Epithelial cell of esophagus (primary cell): ENCODE measurements around the gene C2CD4D.
"Not testable (repeated sequence)": the region's sequence is repeated elsewhere in the genome, so short reads cannot be mapped to it uniquely, and the experiment has no call there.

ENCODE experiments used
- DNase-seq: peaks from one replicate; pipeline ENCODE4 v3.0.0; 2010; ENCODE audit warnings: low read depth
- H3K4me3 ChIP-seq: 2 replicates; pipeline ENCODE4 v1.5.1; 2011; ENCODE audit warnings: mild to moderate bottlenecking, low read length, control low read depth
- TF ChIP-seq, protein P1 (sequence below): IDR thresholded peaks from 2 replicates; pipeline ENCODE4 v1.5.1; 2011; ENCODE audit warnings: low read depth, mild to moderate bottlenecking, low read length, control low read depth, inconsistent platforms; ENCODE audit not compliant: insufficient read depth; ENCODE audit errors: missing control alignments

The C2CD4D gene

DNA sequence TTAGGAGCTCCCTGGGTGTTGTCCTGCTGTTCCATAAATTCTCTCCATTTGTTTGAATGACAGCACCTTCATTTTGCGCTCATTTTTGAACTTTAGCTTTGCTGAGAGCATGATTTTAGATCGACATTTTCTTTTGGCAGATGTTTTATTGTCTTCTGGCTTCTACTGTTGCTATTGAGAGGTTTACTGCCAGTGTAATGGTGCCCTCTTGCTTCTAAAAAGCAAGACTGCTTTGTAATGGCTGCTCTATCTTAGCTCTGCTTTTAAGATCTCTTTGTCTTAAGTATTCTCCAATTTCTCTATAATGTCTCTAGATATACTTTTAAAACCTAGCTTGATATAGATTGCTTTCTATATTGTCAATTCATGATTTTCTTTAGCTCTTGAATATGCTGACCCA, 41.9 kb upstream of the C2CD4D start:
- peak; percentile 52 for DNase-seq
- H3K4me3 ChIP-seq: no peak overlapping the region
- TF ChIP-seq, protein P1, sequence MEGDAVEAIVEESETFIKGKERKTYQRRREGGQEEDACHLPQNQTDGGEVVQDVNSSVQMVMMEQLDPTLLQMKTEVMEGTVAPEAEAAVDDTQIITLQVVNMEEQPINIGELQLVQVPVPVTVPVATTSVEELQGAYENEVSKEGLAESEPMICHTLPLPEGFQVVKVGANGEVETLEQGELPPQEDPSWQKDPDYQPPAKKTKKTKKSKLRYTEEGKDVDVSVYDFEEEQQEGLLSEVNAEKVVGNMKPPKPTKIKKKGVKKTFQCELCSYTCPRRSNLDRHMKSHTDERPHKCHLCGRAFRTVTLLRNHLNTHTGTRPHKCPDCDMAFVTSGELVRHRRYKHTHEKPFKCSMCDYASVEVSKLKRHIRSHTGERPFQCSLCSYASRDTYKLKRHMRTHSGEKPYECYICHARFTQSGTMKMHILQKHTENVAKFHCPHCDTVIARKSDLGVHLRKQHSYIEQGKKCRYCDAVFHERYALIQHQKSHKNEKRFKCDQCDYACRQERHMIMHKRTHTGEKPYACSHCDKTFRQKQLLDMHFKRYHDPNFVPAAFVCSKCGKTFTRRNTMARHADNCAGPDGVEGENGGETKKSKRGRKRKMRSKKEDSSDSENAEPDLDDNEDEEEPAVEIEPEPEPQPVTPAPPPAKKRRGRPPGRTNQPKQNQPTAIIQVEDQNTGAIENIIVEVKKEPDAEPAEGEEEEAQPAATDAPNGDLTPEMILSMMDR: peak; percentile 57

- TF ChIP-seq, protein P1: no peak
- DNase-seq: no peak
- H3K4me3 ChIP-seq: no peak overlapping the region
These were observed 35.9 kb upstream of the C2CD4D start for GRCh38 chr1:151875419-151876097.

DNA sequence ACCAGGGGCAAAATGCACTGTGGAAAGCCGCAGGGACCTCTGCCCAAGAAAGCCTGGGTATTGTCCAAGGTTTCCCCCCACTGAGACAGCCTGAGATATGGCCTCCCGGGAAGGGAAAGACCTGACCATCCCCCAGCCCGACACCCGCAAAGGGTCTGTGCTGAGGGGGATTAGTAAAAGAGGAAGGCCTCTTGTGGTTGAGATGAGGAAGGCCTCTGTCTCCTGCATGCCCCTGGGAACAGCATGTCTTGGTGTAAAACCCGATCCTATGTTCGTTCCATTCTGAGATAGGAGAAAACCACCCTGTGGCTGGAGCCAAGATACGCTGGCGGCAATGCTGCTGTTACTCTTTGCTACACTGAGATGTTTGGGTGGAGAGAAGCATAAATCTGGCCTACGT, 33.2 kb upstream of the C2CD4D start:
- DNase-seq, H3K4me3 ChIP-seq: not testable (repeated sequence)

- DNase-seq: no peak
- no peak overlapping the region for H3K4me3 ChIP-seq
- TF ChIP-seq, protein P1: no peak
These were observed 31.8 kb upstream of the C2CD4D start for GRCh38 chr1:151871284-151872030.

DNA sequence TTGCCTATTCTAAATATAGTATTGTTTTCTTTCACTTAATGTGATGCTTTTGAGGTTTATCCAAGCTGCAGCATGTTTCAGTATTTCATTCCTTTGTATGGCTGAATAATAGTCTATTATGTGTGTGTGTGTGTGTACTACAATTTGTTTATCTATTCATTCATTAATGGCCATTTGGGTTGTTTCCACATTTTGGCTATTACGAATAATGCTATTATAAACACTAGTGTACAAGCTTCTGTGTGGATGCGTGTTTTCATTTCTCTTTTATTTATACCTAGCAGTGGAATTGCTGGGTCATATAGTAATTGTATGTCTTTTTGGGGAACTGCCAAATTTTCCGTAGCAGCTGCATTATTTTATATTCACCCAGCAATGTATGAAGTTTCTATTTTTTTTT, 28.9 kb upstream of the C2CD4D start:
- TF ChIP-seq, protein P1: no peak
- DNase-seq: no peak

GRCh38 chr1:151867765-151868411, 28.3 kb upstream of the C2CD4D start:
- no peak overlapping the region for H3K4me3 ChIP-seq
- TF ChIP-seq, protein P1: no peak
- peak; percentile 89 for DNase-seq

More for the DNA sequence above, 28.9 kb upstream of the C2CD4D start:
- no peak overlapping the region for H3K4me3 ChIP-seq

DNA sequence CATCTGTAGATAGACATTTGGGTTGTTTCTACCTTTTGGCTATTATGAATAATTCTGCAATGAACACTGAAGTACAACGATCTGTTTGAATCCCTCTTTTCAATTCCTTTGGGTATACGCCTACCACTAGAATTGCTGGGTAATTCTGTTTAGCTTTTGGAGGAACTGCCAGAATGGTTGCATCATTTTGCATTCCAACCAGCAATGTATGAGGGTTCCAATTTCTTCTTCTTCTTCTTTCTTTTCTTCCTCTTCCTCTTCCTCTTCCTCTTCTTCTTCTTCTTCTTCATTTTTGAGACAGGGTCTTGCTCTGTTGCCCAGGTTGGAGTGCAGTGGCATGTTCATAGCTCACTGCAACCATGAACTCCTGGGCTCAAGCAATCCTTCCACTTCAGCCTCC, 27.7 kb upstream of the C2CD4D start:
- DNase-seq: no peak
- TF ChIP-seq, protein P1: no peak
- H3K4me3 ChIP-seq: no peak overlapping the region
